Right lobe of liver (tissue), 4 donors: ENCODE measurements around the gene TEKT4.

Source experiments
- POLR2A ChIP-seq: fragments of 450-650 bp; IDR thresholded peaks from one replicate; pipeline ENCODE4 v1.6.1; 2017; ENCODE audit warnings: antibody characterized with exemption, mild to moderate bottlenecking
- TF ChIP-seq, protein P1 (sequence below), 4 donors: fragments of 200-600 bp in 3 of 4; fragments of 450-650 bp in 1 of 4; IDR thresholded peaks; one replicate each; pipeline versions ENCODE4 v1.5.1 to v1.8.0; 2016 to 2022; ENCODE audit warnings: antibody characterized with exemption in 4 of 4, mild to moderate bottlenecking in 2 of 4
- donor health status: DM: no; HTN: no; CAD: no.
- donor health status: DM: no; HTN: no; CAD: no.
- donor health status: DM: no; HTN: yes; CAD: no.

DNA sequence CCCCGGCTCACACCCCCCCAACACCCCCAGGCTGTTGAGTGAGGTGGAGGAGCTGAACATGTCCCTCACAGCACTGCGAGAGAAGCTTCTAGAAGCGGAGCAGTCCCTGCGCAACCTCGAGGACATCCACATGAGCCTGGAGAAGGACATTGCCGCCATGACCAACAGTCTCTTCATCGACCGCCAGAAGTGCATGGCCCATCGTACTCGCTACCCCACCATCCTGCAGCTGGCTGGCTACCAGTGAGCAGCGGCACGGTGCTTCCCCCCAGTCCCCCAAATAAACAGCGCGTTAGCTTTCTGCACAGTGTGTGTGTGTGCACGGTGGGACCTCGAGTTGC is 5.3 kb downstream of the TEKT4 start:
- TF ChIP-seq, protein P1, sequence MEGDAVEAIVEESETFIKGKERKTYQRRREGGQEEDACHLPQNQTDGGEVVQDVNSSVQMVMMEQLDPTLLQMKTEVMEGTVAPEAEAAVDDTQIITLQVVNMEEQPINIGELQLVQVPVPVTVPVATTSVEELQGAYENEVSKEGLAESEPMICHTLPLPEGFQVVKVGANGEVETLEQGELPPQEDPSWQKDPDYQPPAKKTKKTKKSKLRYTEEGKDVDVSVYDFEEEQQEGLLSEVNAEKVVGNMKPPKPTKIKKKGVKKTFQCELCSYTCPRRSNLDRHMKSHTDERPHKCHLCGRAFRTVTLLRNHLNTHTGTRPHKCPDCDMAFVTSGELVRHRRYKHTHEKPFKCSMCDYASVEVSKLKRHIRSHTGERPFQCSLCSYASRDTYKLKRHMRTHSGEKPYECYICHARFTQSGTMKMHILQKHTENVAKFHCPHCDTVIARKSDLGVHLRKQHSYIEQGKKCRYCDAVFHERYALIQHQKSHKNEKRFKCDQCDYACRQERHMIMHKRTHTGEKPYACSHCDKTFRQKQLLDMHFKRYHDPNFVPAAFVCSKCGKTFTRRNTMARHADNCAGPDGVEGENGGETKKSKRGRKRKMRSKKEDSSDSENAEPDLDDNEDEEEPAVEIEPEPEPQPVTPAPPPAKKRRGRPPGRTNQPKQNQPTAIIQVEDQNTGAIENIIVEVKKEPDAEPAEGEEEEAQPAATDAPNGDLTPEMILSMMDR (IDR thresholded peaks at IDR 0.05), result no peak
- TF ChIP-seq POLR2A, result no peak
